OCI-LY1 (cell line): ENCODE data around the gene MRPL49.
A peak's percentile ranks its signal among the peaks of the same experiment; 100 is the strongest.

Experiments used
- H2AFZ ChIP-seq: fragments of 200-600 bp; sonication (generic), shearing (Covaris generic); 2 replicates; pipeline ENCODE4 v1.6.0; 2014; ENCODE audit warnings: antibody characterized with exemption, mild to moderate bottlenecking, low read length
- H3F3A ChIP-seq: fragments of 200-600 bp; sonication (generic), shearing (Covaris generic); 2 replicates; pipeline ENCODE4 v1.6.0; 2014; ENCODE audit warnings: mild to moderate bottlenecking, antibody characterized with exemption, low read length, moderate library complexity; ENCODE audit not compliant: insufficient read depth
- H3K27ac ChIP-seq: fragments of 200-600 bp; sonication (generic); 2 replicates; pipeline ENCODE4 v1.5.1; 2014; ENCODE audit warnings: low read length, mixed run types, mild to moderate bottlenecking, low read depth; ENCODE audit not compliant: poor library complexity, severe bottlenecking
- H3K27me3 ChIP-seq: fragments of 200-600 bp; sonication (generic); 2 replicates; pipeline ENCODE4 v1.6.0; 2014; ENCODE audit warnings: antibody characterized with exemption, mild to moderate bottlenecking, low read length, moderate library complexity; ENCODE audit not compliant: insufficient read depth
- H3K36me3 ChIP-seq: fragments of 200-600 bp; sonication (generic); 2 replicates; pipeline ENCODE4 v1.6.1; 2014; ENCODE audit warnings: mild to moderate bottlenecking, antibody characterized with exemption, low read length, moderate library complexity, mixed read lengths; ENCODE audit not compliant: insufficient read depth
- H3K4me1 ChIP-seq: fragments of 200-600 bp; sonication (generic); 2 replicates; pipeline ENCODE4 v1.5.1; 2014; ENCODE audit warnings: mild to moderate bottlenecking, low read length, moderate library complexity; ENCODE audit not compliant: insufficient read depth, severe bottlenecking
- H3K4me2 ChIP-seq: fragments of 200-600 bp; sonication (generic), shearing (Covaris generic); 2 replicates; pipeline ENCODE4 v1.6.1; 2014; ENCODE audit warnings: low read length
- H3K4me3 ChIP-seq: fragments of 200-600 bp; sonication (generic); 2 replicates; pipeline ENCODE4 v1.5.1; 2014; ENCODE audit warnings: low read length, low read depth, mild to moderate bottlenecking, mixed read lengths; ENCODE audit not compliant: poor library complexity, severe bottlenecking
- H3K79me2 ChIP-seq: fragments of 200-600 bp; shearing (Covaris generic); 2 replicates; pipeline ENCODE4 v1.6.1; 2016; ENCODE audit warnings: mixed run types, low read length, mixed read lengths; ENCODE audit not compliant: insufficient read depth
- H3K9ac ChIP-seq: fragments of 200-600 bp; sonication (generic), shearing (Covaris generic); 2 replicates; pipeline ENCODE4 v1.6.1; 2014; ENCODE audit warnings: mild to moderate bottlenecking, low read length, mixed read lengths
- H3K9me2 ChIP-seq: fragments of 200-600 bp; sonication (generic), shearing (Covaris generic); 2 replicates; pipeline ENCODE4 v1.6.1; 2014; ENCODE audit warnings: low read depth, mild to moderate bottlenecking, low read length, mixed read lengths
- H3K9me3 ChIP-seq: fragments of 200-600 bp; shearing (Covaris generic); 2 replicates; pipeline ENCODE4 v1.6.1; 2014; ENCODE audit warnings: low read length, mixed read lengths
- H4K20me1 ChIP-seq: fragments of 200-600 bp; sonication (generic), shearing (Covaris generic); 2 replicates; pipeline ENCODE4 v1.6.0; 2016; ENCODE audit warnings: mild to moderate bottlenecking, low read length; ENCODE audit not compliant: insufficient read depth
- CTCF ChIP-seq: fragments of 200-600 bp; sonication (generic), shearing (Covaris generic); IDR thresholded peaks from 2 replicates; pipeline ENCODE4 v1.5.1; 2017; ENCODE audit warnings: mild to moderate bottlenecking, antibody characterized with exemption, low read length, moderate library complexity, mixed read lengths
- EZH2 ChIP-seq: fragments of 200-600 bp; sonication (generic), shearing (Covaris generic); IDR thresholded peaks from 2 replicates; pipeline ENCODE4 v1.8.0; 2017; ENCODE audit warnings: borderline replicate concordance, mixed run types, mild to moderate bottlenecking, antibody characterized with exemption, low read length, moderate library complexity, mixed read lengths

Gene MRPL49

GRCh38 chr11:65121865-65122696 lies at the start of gene MRPL49, which contains the start of gene FAU:
TSS of gene MRPL49 (plus strand) at chr11:65122321. CDS start at chr11:65122347, 26 bp downstream.
TSS of gene FAU (minus strand) at chr11:65122134. CDS start at chr11:65121813, 321 bp downstream.
- Histone ChIP-seq H2AFZ (no peak within 1 kb of the TSS), H3K27me3 (no peaks in the 10 kb centered on the region), H3K9me2 (no peaks in the 10 kb centered on the region), H3K4me3 (peak within 1 kb of the TSS; percentile 87), H3K36me3 (peaks cover 73% of the 10 kb centered on the region), H3K79me2 (peaks cover 19% of the 10 kb centered on the region), H3K9ac (peak within 1 kb of the TSS; percentile 96), H3K9me3 (no peaks in the 10 kb centered on the region), H3K27ac (peak within 1 kb of the TSS; percentile 72), H3K4me1 (peaks cover 36% of the 10 kb centered on the region), H4K20me1 (no peaks in the 10 kb centered on the region), H3F3A (peaks cover 14% of the 10 kb centered on the region; the same call in 1 of the 2 replicates), H3K4me2 (peak within 1 kb of the TSS; percentile 75)
- TF ChIP-seq CTCF (no peak), EZH2 (no peak)

GRCh38 chr11:65072631-65072966 lies 49.5 kb upstream of the MRPL49 start:
- Histone ChIP-seq H3K79me2 (no peaks in the 10 kb centered on the region), H3K9me3 (no peaks in the 10 kb centered on the region), H3K9me2 (no peaks in the 10 kb centered on the region), H3K27ac (no peak overlapping the region), H3K27me3 (no peaks in the 10 kb centered on the region), H3K4me2 (peak overlapping the region; percentile 47; the same call in 1 of the 2 replicates), H3K4me3 (no peak overlapping the region), H3K36me3 (peaks cover 23% of the 10 kb centered on the region), H4K20me1 (no peaks in the 10 kb centered on the region), H3K4me1 (peaks cover 13% of the 10 kb centered on the region), H2AFZ (no peak overlapping the region), H3K9ac (no peak overlapping the region; the same call in 1 of the 2 replicates), H3F3A (no peaks in the 10 kb centered on the region)
- TF ChIP-seq CTCF (no peak), EZH2 (no peak)

GRCh38 chr11:65077451-65077850 lies 44.7 kb upstream of the MRPL49 start:
- Histone ChIP-seq H3K27ac (no peak overlapping the region), H3K4me2 (no peak overlapping the region; the same call in 1 of the 2 replicates), H3F3A (no peaks in the 10 kb centered on the region), H3K4me3 (no peak overlapping the region), H2AFZ (no peak overlapping the region), H3K79me2 (peaks cover 6% of the 10 kb centered on the region), H3K4me1 (peaks cover 35% of the 10 kb centered on the region), H4K20me1 (no peaks in the 10 kb centered on the region), H3K27me3 (no peaks in the 10 kb centered on the region), H3K9me2 (no peaks in the 10 kb centered on the region), H3K9ac (no peak overlapping the region), H3K36me3 (peaks cover 68% of the 10 kb centered on the region), H3K9me3 (no peaks in the 10 kb centered on the region)
- TF ChIP-seq EZH2 = no peak
- no peak for TF ChIP-seq CTCF
